Putamen (tissue), 1 donor: ENCODE data around the gene ARL2.

Experiments
- DNase-seq: peaks from one replicate; pipeline ENCODE4 v3.0.0-alpha.2; 2016; ENCODE audit warnings: low spot score

The ARL2 gene

DNA sequence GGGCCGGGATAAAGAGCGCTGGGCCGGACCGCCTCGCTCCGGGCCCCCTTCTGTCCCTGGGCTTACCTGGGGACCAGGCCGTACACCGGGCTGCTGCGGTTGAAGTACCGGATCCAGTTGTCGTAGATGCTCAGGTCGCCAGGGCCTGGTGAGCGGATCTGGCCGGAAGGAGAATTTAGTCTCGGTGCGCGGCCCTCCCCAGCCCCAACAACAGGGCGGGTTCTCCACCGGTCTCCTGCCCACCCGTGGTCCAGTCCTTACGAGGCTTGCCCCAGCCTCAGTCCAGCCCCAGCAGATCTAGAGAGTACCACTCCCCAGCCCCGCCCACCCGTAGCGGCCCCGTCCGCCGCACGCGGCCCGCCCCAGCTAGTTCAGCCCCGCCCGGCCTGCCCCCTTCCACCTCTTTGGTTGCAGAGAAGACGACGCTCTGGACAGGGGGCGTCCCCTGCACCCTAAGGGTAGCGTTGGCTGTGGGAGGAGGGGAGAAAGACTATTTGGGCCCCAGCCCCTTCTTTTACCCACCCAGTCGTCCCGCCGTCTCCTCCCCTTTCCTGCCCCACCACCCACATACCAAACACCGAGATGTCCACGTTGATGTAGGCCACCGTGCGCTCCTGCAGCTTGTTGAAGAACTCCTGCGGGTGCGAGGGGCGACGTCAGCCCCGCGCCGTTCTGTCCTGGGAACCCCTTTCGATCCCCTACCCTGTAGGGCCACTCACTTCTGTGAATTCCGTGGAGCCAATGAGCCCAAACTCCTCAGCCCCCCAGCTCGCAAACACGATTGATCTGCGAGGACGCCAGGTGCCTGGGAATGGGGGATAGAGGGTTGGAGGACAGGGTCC, 33.8 kb downstream of the ARL2 start:
- DNase-seq = no peak

DNA sequence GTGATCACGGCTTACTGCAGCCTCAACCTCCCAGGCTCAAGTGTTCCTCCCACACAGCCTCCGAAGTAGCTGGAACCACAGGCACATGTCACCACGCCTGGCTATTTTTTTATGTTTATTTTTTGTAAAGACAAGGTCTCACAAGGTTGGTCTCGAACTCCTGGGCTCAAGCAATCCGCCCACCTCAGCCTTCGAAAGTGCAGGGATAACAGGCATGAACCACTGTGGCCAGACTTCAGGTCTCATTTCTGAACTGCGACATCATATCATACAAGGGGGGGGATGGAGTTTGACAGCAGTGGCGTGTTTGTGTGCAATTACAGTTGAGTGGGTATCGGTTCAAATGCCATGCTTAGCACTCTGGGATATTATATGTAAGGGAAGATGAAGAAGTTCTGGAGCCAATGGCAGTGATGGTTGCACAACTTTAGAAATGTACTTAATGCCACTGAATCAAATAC, 37.5 kb downstream of the ARL2 start:
- no peak for DNase-seq

DNA sequence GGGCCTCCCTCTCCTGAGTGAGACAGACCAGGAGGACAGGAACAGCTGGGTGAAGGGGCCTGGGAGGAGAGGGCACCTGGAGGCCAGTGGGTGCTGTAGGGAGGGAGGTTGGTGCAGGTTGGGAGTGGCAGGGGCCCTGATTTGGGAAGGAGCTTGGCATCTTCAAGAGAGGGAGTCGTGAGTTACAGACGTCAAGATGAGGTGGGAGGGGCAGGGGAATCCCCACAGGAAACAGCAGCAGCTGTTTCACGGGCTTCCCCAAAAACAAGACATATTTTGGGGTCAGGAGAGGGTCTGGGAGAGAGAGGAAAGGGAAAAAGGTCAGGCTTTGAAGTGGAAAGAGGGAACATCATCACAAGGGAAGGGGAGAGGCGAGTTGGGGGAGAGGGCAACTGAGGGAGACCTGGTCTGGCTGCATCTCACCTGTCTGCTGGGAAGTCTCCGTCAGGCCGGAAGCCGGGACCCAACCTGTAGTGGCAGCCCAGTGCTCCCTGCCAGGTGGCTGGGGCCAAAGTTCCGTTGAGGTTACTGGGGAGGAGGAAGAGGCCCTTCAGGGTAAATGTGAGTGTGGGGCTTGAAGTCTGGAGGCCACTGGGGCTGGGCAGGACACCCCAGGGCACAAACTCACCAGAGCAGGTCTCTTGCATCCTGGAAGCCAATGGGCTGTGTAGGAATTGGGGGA, 40.0 kb downstream of the ARL2 start:
- DNase-seq = no peak

DNA sequence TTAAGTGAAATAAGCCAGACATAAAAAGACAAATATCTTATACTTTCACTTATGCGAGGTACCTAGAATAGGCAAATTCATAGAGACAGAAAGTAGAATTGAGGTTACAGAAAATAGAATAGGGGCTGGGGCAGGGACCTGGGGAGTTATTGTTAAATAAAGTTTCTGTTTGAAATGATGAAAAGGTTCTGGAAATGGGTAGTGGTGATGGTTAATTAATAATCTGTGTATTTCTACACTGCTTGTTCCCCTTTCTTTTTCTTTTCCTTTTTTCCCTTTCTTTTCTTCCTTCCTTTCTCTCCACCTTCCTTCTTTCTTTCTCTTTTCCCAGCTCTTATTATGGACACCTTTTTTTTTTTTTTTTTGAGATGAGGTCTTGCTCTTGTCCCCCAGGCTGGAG, 41.6 kb downstream of the ARL2 start:
- DNase-seq = no peak

DNA sequence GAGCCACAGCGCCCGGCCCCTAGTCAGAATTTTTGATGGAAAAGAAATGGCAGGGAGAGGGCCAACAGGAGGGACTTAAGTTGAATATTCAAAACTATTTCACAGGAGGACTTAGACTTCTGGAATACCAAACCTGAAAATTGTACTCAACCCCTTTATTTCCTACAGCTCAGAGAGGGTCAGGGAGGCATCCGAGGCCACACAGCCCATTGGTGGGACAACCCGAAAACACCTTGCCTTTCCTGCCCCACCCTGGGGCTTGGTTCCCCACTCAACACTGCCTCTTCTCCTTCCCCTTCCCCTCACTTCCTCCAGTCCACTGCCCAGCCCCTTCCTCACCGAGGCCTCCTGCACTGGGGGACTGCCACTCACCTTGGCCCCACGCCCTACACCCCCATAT, 43.0 kb downstream of the ARL2 start:
- no peak for DNase-seq

DNA sequence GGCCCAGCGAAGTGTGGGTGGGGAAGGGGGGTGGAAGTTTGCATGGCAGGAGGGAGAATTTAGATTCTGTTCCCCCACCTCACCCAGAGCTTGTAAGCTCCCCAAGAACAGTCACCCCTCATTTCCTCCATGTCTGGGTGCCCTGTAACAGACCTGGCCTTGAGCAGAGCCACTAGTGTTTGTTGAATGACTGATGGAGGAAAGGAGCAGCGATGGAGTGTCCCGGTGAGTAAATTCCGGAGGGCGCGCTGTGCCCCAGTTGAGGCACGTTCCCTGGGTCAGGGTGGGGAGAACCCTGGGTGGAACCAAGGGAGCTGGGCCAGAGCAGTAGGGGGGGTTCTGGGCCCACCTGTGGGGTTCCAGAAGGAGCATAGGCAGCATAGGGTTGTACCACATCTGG, 43.6 kb downstream of the ARL2 start:
- no peak for DNase-seq

DNA sequence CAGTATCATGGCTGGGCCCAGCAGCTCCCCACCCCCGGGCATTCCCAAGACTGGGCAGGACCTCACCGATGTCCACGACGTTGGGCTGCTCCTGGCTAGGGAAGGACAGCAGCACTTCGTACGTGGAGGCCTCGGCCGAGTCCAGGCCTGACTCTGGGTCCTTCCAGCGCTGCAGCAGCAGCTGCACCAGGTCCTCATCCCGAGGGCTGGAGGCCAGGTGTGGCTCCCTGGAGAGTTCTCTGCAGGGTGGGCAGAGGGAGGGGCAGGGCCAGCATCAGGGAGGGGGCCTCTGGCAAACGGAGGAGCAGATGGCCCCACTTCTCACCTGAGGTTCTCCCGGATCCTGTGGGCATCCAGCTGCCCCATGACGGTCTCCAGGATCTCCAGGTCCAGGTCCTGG, 44.1 kb downstream of the ARL2 start:
- no peak for DNase-seq

DNA sequence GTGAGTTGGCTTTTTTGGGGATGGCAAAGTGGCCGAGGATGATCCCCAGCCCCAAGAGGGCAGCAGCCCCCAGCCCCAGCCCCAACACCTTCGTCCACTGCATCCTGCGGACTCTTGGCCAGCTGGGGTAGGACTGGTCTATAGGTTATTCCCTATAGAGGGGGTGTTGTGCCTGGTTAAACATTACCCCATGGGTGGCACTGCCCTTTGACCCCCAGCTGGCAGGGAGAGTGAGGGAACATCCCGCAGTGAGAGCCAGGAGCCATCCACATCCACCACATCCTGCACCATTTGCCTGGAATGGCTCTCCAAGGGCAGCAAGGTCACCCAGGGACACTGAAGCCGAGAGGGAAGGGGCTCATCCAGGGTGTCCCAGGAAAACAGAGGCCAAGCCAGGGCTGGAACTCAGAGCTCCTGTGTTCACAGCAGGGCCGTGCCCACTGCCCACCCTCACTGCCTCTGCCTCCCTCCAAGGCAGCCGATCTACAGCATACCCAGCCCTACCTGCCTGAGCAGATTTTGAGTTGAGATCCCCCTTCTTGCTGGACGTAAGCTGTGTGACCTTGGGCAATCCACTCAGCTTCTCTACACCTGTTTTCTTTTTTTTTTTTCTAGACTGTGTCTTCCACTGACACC, 44.6 kb downstream of the ARL2 start, which contains the start of gene NAALADL1:
Gene NAALADL1 (minus strand): TSS at position 135 of the 636 bp plus-strand sequence. CDS start 32 bp downstream, at position 103.
- no peak for DNase-seq

DNA sequence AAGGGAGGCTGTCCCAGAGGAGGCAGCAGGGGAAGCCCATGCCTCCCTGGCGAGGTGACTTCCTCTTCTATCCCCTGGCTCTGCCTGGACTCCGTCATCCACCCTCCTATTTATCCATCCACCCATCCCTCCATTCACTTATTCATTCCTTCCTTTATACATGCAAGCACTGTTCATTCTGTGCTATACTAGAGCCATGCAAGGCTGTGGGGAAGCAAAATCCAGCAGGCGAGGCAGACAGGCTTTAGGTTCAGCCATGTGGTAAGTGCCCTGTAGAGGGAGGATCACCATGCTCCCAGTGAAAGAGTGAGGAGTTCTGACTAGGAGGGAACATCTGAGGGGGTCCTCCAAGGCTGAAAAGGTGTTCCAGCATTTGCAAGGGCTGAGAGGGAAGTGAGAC, 45.6 kb downstream of the ARL2 start:
- no peak for DNase-seq

DNA sequence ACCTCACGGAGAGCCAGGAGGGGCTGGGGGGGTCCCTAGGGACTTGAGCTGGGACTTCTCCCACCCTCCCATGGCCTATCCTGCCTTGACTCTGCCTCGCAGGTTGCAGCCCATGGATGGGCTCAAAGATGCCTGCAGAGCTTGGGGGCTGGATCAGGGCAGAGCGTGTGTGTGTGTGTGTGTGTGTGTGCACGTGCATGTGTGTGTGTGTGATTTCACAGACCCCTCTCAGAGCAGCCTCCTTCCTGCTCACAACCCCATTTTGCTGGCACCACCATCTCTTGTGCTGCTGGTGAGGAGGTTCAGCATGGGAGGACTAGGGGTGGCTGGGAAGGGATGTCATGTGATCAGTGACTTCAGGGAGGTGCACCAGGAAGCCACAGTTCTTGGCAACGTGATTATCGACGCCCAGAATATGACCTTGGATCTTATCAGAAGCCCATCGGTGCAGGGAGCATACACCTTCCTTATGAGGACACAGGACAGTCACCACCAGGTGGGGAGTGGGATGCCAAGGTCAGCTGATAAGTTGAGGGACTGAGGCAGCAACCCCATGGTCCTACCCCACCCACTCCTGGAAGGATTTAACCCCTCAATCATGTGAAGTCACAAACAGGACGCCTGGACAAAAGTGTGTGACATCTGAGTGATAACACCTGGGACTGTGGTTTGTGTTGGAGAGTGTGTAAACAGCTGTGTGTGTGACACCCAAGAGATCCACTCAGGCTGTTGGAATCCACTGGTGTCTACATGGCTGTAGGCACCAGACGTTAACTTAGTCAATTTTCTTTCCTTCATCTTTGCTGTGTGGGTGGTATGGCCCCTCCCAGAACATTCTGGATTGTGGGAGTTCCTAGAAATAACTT, 46.2 kb downstream of the ARL2 start:
- DNase-seq = no peak

DNA sequence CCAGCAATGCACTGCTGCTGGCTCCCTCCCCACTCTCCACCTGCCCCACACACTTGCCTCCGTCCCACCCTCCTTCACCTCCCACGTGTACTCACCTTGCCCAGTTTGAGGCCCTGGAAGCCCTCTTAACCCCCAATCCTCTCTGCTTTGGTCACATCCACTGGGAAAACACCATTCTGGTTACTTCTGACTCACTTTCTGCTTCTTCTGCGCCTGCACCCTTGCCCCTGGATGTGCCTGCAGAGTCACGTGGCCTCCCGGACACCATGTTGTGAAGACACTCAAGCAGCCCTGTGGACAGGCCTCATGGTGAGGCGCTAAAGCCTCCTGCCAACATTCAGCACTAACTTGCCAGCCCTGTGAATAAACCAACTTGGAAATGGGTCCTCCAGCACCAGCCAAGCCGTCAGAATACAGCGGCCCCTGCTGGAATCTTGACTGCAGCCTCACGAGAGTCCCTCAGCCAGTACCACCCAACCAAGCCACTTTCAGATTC, 47.0 kb downstream of the ARL2 start:
- no peak for DNase-seq

DNA sequence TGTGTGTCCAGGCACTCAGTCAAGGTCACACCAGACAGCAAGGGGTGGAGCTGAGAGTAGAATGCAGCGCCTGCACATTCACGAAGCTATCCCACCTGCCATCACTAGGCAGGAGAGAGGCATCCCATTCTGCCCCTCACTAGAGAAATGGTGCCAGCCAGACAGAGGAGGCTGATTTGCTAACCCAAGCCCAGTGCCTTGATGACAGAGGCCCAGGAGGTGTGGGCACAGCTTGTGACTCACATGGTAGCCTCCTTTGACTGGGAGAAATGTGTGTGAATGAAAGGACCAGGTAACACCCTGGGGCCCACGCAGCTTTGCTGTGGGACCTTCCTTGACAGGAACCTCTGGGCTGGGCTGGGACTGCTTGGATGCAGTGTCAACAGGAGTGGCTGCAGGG, 49.6 kb downstream of the ARL2 start:
- DNase-seq = no peak

DNA sequence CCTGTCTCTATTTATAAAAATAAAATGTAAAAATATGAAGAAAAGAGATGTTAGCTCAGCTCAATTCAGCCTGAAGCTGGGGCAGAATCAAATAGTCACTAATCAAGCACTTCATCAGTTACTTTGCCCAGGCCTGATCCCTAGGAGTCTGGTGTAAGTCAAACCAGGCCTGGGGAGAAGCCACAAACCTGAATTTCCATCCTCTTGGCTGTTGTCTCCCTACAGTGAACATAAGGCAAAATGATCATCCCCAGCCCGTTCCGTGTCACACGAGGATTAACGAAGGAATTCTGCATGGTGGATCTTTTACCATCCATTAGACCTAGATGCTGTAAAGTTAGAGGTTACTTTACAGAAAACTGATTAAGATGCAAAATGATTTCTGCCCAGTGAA, 50.9 kb downstream of the ARL2 start:
- DNase-seq = no peak

DNA sequence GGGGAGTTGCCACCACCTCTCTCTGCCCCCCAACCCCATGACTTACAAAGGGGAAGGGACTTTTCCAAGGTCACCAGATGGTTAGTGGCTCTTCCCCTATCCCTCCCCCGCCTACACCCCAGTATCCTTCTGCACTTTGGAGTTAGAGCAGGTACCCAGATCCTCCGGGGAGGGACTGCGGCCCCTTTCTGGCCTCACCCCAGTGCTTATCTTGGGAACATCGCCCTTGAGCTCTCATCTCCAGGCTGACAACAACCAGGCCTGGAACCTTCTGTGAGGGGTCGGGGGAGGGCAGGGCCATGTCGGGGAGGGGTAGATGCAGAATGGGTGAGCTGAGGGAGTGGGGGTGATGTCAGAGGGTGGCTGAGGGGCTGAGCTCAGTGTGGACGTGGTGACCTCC, 51.9 kb downstream of the ARL2 start:
- no peak for DNase-seq

DNA sequence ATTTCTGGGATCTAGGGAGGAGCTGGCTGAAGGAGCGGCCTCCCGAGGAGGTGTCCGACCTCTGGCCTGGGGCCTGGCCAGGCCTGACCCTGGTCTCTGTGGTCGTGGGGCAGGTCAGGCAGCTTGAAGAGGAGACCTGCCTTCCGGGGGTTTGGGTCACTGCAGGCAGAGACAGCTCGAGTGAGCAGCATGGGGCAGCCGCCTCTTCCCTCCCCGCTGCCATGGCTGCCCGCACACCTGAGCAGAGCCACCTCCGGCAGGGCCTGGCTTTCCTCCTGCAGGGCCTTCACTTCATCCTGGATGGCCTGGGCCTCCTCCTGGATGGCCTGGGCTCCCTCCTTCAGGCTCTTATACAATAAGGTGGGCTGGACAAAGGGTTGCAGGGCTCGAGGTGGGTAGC, 52.4 kb downstream of the ARL2 start:
- DNase-seq = no peak

DNA sequence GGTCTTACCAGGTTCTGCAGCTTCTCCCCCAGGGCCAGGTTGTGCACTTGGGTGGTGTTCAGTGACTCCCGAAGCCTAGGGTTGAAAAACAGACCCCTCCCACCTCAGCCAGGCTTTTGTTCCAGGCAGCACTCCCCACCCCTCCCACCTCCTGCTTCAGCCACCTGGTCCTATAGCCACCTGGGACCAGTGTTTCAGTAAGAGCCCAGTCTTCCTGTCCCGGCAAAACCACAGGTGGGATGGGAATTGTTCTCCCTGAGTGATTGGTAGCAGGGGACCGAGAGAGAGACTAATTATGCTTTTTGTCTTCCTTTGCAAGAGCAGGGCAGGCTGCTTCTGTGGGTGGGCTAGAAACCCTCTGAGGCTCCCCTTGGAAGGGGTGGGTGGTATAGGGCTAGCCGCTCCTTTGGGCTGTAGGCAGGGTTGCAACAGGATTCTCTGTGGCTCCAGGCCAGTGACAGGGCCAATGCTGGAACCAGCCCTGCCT, 52.9 kb downstream of the ARL2 start:
- no peak for DNase-seq

DNA sequence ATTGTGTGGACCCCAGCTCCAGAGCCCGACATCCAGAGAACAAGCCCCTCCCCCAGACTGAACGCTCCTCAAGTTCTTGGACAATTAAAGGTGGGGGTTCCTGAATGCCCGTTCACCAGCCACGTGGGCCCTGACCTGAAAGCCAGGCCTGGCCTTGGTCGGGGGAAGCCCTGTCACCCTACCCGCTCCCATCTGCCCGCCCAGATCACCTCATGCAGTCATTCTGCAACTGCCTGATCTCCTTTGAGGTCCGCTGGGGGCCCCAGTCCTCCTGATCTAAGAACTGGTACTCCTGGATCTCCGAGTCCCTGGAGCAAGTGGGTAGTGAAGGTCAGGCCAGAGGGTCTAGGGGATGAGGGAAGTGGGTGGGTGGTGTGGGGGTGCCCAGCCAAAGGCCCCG, 53.5 kb downstream of the ARL2 start:
- DNase-seq = no peak

DNA sequence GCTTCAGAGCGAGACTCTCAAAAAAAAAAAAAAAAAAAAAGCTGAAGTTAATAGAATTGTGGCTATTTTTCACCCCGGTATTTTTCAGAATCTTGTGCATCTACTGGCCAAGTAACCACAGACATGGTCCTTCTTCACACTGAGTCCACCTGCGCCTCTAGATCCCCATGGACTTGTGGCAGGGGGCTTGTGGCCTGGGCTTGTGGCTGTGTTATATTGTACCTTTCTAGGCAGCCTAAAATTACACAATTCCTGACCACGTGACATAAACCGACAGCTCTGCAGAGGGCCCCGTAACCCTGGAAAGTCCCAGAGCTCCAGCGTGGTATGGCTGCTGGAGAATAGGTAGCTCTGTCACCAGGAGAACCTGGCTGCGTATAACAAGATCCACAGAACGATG, 55.3 kb downstream of the ARL2 start:
- DNase-seq = no peak
